GM18951 (cell line): ENCODE results near the gene TLX3.

Experiments
- POLR2A ChIP-seq: IDR thresholded peaks from 4 replicates; pipeline ENCODE4 v1.6.1; 2011; ENCODE audit warnings: mild to moderate bottlenecking; ENCODE audit not compliant: insufficient read length, insufficient read depth; ENCODE audit errors: extremely low read depth
- in situ Hi-C: fragments of 300-500 bp; cut with MboI; formaldehyde crosslinking; loops from one replicate; pipeline ENCODE4 v1.12.0; 2022; ENCODE audit warnings: low sequenced_read_pairs, mixed read lengths, inconsistent platforms; ENCODE audit not compliant: unreplicated experiment

Gene TLX3

GRCh38 chr5:171321447-171321846, 12.4 kb downstream of the TLX3 start:
- TF ChIP-seq POLR2A = no peak
- in situ Hi-C loops = no loop called here

GRCh38 chr5:171322527-171322926, 13.5 kb downstream of the TLX3 start:
- no peak for TF ChIP-seq POLR2A
- in situ Hi-C loops = no loop called here

GRCh38 chr5:171323007-171323406, 14.0 kb downstream of the TLX3 start:
- TF ChIP-seq POLR2A = no peak
- in situ Hi-C loops = no loop called here

DNA sequence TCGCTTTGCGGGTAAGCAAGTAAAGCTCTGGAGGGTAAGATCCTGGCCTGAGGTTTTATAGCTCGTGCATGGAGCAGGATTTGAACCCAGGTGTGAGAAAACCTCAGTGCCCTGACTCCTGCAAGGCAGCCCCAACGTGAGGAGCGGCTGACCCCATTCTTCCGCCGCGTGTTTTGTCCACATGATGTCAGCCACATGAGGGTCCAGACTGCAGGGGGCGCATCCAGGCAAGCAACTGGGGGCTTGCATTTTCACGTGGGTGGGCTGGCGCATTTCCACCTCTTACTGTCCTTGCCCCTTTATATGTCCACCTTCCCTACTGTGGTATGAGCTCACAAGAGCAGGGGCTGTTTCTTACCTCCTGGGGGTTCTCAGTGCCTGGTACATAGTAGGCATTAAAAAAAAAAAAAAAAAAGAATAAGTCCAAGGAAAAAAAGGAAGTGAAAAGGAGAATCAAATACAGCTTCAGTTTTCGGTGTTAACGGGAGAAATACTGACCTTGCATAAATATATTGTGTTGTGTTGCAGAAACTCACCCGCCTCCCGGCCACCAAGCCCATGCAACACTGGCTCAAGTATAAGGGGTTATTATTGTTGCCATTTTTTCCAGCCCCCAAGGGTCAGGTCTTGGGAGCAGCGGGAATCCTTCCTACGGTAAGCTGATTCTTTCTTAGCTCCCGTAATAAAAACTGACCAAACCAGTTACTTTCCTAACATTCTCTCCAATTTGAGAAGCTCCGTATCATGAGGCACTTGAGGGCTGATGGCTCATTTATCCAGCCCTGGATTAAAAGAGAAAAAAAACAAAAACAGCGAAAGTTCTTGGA, 15.0 kb downstream of the TLX3 start:
- in situ Hi-C loops = no loop called here
- TF ChIP-seq POLR2A = no peak

DNA sequence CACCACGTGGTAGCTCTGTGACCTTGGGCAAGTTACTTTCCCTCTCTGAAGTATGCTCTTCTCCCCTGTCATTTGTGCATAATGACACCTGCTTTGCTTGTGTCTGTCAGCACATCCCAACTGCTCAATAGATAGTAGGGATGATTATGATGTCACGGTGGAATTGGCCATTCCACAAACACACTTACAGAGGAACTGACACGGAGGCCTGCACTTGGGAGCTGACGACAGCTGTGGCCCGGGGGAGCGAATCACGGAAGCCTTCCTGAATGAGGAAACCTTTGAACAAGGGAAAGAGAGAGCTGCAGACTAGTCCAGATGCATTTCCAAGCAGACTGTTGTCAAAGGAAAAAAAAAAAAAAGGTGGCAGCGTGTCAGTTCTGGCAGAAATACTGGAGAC, 21.0 kb downstream of the TLX3 start:
- in situ Hi-C loops = no loop called here
- TF ChIP-seq POLR2A = no peak

- no peak for TF ChIP-seq POLR2A
These were observed 26.6 kb downstream of the TLX3 start for GRCh38 chr5:171335616-171336015.

GRCh38 chr5:171336521-171337209, 27.6 kb downstream of the TLX3 start:
- no peak for TF ChIP-seq POLR2A
- in situ Hi-C loops = no loop called here

More at GRCh38 chr5:171335616-171336015, 26.6 kb downstream of the TLX3 start:
- in situ Hi-C loops = no loop called here

- in situ Hi-C loops = no loop called here
- TF ChIP-seq POLR2A = no peak
These were observed 28.1 kb downstream of the TLX3 start for GRCh38 chr5:171337210-171337569.

GRCh38 chr5:171340042-171340441, 31.0 kb downstream of the TLX3 start:
- in situ Hi-C loops = no loop called here
- no peak for TF ChIP-seq POLR2A

GRCh38 chr5:171340491-171340890, 31.4 kb downstream of the TLX3 start:
- in situ Hi-C loops = no loop called here
- no peak for TF ChIP-seq POLR2A

GRCh38 chr5:171342362-171343111, 33.5 kb downstream of the TLX3 start:
- TF ChIP-seq POLR2A = no peak
- in situ Hi-C loops = no loop called here

- TF ChIP-seq POLR2A = no peak
- in situ Hi-C loops = no loop called here
These were observed 36.0 kb downstream of the TLX3 start for GRCh38 chr5:171344936-171345608.

DNA sequence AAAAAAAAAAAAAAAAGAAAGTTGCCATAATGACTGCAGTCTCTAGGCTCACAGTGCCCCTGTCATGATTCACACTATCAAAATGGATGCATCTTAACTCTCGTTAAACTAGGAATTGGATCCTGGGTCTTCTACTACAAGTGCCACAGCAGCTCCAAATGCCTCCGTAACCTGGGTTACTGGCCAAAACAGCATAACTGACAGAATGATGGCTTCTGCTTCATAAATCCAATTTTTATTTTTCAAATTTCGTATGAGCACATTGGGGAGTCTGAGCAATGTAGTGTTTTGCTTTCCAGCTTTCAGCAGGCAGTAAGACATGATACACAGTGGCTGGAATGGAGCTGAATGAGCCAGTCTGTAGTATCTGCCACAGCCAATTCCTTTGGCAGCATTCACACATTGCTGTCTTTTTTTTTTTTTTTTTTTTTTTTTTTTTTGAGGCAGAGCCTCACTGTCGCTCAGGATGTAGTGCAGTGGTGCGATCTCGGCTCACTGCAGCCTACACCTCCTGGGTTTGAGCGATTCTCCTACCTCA, 42.6 kb downstream of the TLX3 start:
- in situ Hi-C loops = no loop called here
- no peak for TF ChIP-seq POLR2A
